OCI-LY3 (cell line): ENCODE results near the gene SIX2.

Experiments
- CTCF ChIP-seq: fragments of 200-600, 300-600 bp; sonication (generic); IDR thresholded peaks from 2 replicates; pipeline ENCODE4 v1.5.1; 2014; ENCODE audit warnings: antibody characterized with exemption, low read length, low read depth
- EZH2phosphoT487 ChIP-seq: fragments of 200-600 bp; shearing (Covaris generic); IDR thresholded peaks from 2 replicates; pipeline ENCODE4 v1.6.1; 2018; ENCODE audit warnings: antibody characterized with exemption, mixed run types, low read depth

GRCh38 chr2:45010702-45011012 lies 1.4 kb upstream of the SIX2 start:
- TF ChIP-seq CTCF: no peak
- TF ChIP-seq EZH2phosphoT487: no peak
